ENCODE measurements around the gene OPA3.

- no peak for TF ChIP-seq CTCF (conservative IDR thresholded peaks at IDR 0.05 in 1 of 2, IDR thresholded peaks at IDR 0.05 in 1 of 2; ENCODE audit: extremely low read depth in 1 of 2, insufficient read depth in 1 of 2, low read depth in 1 of 2, low read length in 2 of 2)
- no peak for TF ChIP-seq EZH2 (IDR thresholded peaks at IDR 0.05; ENCODE audit: borderline replicate concordance, low read length)
Observed at GRCh38 chr19:45608948-45609347, 24.3 kb upstream of the OPA3 start.
